Stimulated activated CD8-positive, alpha-beta memory T cell treated with anti-CD3 and anti-CD28 coated beads, Interleukin-15, amount 100 ng/mL, for 4 hours (primary cell): ENCODE data around the gene ZBTB46.
"Not testable (repeated sequence)": the region's sequence is repeated elsewhere in the genome, so short reads cannot be mapped to it uniquely, and the experiment has no call there.

ENCODE experiments used
- DNase-seq, 2 donors: peaks; one replicate each; pipeline ENCODE4 v3.0.0-alpha.2; 2020; ENCODE audit warnings: low read depth in 2 of 2

ZBTB46 gene

GRCh38 chr20:63830841-63831588, at the start of gene ZBTB46:
ZBTB46 (minus strand) TSS chr20:63831264; CDS start chr20:63790757, 40,507 bp downstream.
- DNase-seq, result no peak

DNA sequence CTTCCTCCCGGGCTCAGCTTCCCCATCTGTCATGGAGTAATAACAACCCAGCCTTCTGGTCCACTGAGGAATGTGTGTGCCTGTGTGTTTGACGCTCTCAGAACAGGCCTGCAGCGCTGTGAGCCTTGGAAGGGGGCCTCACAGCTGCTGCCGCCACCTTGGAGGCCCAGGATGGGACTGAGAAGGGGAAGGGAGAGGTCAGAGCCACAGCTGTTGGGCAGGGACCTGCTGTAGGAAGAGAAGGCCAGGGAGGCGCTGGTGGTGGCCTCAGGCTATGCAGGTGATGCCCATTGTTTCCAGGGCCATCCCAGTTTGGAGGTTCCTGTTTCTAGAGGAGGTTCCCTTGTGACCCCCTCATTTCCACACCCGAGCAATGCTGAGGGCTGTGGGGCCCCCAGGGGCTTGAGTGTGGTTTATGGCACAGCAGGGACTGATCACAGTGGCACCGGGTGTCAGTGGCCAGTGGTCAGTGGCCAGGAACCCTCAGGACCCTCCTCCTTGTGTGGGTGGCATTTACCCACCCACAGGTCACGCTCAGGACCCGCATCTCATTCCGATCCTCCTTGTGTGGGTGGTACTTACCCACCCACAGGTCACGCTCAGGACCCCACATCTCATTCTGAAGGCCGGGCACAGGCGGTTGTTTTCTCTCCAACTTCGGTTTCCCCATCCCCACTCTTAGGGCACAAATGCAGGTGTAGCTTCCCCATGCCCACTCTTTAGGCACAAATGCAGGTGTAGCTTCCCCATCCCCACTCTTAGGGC, 48.0 kb upstream of the ZBTB46 start:
- no peak for DNase-seq

DNA sequence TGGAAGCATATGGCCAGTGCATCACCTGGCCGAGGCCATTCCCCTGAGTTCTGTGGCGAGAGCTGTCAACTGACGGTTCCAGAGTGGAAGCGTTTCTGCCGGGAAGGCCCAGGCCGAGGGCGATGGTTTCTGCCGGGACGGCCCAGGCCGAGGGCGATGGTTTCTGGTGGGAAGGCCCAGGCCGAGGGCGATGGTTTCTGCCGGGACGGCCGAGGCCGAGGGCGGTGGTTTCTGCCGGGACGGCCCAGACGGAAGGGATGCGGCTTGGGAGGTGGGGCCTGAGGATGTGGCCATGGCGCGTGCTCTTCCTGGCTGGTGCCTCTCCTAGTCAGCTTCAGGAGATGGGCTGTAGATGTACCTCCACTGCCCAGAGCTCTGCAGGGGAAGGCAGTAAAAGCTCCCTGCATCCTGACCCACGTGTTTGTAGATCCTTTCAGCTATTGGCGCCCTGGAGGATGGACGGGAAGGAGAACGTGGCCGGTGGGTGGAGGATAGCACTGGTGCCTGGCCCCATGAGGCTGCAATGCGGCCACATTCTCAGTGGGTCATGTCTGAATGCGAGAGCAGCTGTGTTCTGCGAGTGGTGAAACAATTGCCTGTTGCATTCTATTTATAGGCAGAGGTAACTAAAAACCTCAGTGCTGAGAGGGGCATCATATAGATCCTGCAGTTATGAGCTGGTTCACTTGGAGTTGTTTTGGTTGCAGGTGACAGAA, 46.8 kb upstream of the ZBTB46 start:
- DNase-seq, result no peak

DNA sequence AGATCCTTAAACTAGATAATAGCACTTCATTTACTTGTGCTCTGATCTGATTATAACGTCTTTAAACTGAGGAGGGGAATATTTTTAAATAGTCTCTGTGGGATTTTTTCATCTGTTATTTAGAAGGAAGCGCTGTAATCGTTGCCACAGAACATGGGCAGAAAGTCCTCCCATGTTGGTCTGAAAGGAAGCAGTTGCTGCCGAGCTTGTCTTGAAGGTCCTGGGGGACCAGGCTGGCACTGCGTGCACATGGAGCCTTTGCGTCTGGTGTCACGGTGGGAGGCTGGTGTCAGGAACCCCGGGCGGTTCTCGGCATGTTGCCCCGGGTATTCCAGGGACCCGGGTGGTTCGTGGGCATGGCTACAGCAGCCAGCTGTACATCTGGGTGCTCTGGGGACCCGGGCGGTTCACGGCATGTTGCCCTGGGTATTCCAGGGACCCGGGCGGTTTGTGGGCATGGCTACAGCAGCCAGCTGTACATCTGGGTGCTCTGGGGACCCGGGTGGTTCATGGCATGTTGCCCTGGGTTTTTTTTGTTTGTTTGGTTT, 45.5 kb upstream of the ZBTB46 start:
- no peak for DNase-seq

DNA sequence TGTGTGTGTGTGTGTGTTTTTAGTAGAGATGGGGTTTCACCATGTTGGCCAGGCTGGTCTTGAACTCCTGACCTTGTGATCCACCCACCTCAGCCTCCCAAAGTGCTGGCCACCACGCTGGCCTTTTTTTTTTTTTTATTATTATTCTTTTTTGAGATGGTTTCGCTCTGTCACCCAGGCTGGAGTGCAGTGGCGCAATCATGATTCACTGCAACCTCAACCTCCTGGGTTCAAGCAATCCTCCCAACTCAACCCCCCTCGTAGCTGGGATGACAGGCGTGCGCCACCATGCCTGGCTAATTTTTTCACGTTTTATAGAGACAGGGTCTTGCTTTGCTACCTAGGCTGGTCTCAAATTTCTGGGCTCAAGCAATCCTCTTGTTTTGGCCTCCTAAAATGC, 43.2 kb upstream of the ZBTB46 start:
- DNase-seq, result not testable (repeated sequence)

DNA sequence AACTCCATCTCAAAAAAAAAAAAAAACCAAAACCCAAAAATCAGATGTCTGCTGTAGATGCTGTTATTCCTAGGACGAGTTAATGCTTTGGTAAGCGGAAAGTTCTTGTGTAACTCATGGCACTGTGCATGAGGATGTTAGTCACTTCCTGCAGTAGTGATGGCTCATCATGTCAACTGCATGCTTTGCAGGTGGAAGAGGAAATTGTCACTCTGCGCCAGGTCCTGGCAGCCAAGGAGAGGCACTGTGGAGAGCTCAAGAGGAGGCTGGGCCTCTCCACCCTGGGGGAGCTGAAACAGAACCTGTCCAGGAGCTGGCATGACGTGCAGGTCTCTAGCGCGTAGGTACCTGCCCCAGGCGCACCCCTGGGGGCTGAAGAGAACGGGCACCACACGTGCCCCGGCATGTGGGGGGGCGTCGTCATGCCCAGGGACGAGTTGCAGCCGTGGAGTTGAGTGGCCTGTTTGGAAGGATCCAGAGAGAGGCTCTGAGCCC, 42.5 kb upstream of the ZBTB46 start:
- DNase-seq, result no peak

- no peak for DNase-seq
Measured at GRCh38 chr20:63868264-63868663, 37.2 kb upstream of the ZBTB46 start.

DNA sequence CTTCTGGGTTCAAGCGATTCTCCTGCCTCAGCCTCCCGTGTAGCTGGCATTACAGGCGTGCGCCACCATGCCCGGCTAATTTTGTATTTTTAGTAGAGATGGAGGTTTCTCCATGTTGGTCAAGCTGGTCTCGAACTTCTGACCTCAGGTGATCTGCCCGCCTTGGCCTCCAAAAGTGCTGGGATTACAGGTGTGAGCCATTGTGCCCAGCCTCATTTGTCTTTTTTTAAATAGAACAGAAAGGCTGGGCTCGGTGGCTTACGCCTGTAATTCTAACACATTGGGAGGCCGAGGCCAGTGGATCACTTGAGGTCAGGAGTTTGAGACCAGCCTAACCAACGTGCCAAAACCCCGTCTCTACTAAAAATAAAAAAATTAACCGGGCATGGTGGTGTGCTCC, 36.0 kb upstream of the ZBTB46 start:
- DNase-seq, result not testable (repeated sequence)

- peak; percentile 94 to 96 for DNase-seq
Measured at GRCh38 chr20:63864978-63865640, 34.0 kb upstream of the ZBTB46 start, which contains the start of gene TPD52L2. TPD52L2 (plus strand) TSS chr20:63865270; CDS start chr20:63865366, 96 bp downstream.

DNA sequence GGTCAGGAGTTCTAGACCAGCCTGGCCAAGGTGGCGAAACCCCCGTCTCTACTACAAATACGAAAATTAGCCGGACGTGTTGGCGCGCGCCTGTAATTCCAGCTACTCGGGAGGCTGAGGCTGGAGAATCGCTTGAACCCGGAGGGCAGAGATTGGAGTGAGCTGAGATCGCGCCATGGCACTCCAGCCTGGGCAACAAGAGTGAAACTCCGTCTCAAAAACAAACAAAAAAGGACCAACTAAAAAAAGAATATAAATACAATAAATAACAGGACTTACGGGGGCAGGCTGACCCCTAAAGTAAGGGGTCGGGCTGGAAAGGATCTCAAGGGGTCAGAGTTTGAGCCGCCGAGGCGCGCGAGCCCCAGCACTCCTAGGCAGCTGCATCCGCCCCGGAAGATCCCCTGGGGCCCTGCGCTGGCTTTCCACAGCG, 33.5 kb upstream of the ZBTB46 start:
- DNase-seq, result no peak

- peak; percentile 59 to 65 for DNase-seq
Measured at GRCh38 chr20:63863798-63864544, 32.9 kb upstream of the ZBTB46 start.

DNA sequence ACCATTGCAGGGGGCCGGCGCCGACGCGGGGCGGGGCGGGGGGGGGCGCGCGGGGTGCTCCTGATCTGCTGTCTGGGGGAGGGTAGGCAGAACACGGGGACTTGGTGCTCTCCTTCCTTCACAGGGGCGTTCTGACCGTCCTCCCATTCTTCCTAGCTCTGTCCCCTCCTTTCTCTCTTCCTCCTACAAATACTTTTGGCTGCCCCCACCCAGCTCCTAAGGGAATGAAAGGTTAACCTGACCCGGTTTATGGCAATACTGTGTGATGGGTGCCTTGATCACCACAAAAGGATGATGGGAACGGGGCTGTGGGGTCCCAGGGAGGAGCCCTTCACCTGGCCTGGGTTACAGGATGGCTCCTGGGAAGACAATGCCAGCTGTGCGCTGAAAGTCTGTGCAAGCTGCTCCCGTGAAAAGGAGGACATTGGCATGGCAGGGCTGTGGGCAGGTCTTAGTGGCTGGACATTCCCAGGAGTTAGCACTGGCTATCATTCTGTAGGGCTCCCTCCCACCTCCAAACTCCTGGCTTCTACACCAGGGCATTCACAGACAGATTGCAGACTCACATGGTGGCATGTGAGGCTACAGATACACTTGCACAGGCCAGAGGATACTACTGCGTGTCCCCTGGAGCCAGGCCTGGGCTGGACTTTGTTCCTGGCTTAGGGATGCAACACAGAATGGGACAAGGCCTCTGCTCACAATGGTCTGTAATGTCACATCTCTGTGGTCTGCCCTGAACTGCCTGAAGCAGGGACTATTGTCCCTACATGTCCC, 32.1 kb upstream of the ZBTB46 start:
- DNase-seq, result no peak

GRCh38 chr20:63861981-63862901, 31.2 kb upstream of the ZBTB46 start:
- no peak for DNase-seq

GRCh38 chr20:63861365-63861934, 30.4 kb upstream of the ZBTB46 start, which contains the start of gene ABHD16B:
ABHD16B (plus strand) TSS chr20:63861498; CDS start chr20:63861541, 43 bp downstream.
- no peak for DNase-seq

- DNase-seq, result no peak
Measured at GRCh38 chr20:63860325-63861051, 29.4 kb upstream of the ZBTB46 start.

GRCh38 chr20:63859166-63859699, 28.2 kb upstream of the ZBTB46 start:
- no peak for DNase-seq
